GM18951 (cell line): Measurements from ENCODE around the gene PTPMT1.
A peak's percentile ranks its signal among the peaks of the same experiment; 100 is the strongest.

Experiments
- POLR2A ChIP-seq: IDR thresholded peaks from 4 replicates; pipeline ENCODE4 v1.6.1; 2011; ENCODE audit warnings: mild to moderate bottlenecking; ENCODE audit not compliant: insufficient read length, insufficient read depth; ENCODE audit errors: extremely low read depth
- in situ Hi-C: fragments of 300-500 bp; cut with MboI; formaldehyde crosslinking; loops from one replicate; pipeline ENCODE4 v1.12.0; 2022; ENCODE audit warnings: low sequenced_read_pairs, mixed read lengths, inconsistent platforms; ENCODE audit not compliant: unreplicated experiment

The PTPMT1 gene

GRCh38 chr11:47578524-47579494 is 13.4 kb downstream of the PTPMT1 start, which contains the start of the genes KBTBD4 and NDUFS3:
Gene KBTBD4, minus strand, starts transcription at chr11:47578970. Its CDS starts 19 bp downstream, at chr11:47578951.
Gene NDUFS3, plus strand, starts transcription at chr11:47579074. Its CDS starts 18 bp downstream, at chr11:47579092.
- peak; percentile 90 for TF ChIP-seq POLR2A
- in situ Hi-C loops, result no loop called here

GRCh38 chr11:47583844-47584243 is 18.4 kb downstream of the PTPMT1 start:
- TF ChIP-seq POLR2A, result no peak
- in situ Hi-C loops, result no loop called here

GRCh38 chr11:47586098-47586855 is 20.9 kb downstream of the PTPMT1 start, which contains the start of gene FAM180B:
Gene FAM180B, plus strand, starts transcription at chr11:47586678. Its CDS starts 91 bp downstream, at chr11:47586769.
- in situ Hi-C loops, result no loop called here
- TF ChIP-seq POLR2A, result no peak

GRCh38 chr11:47587039-47587716 is 21.8 kb downstream of the PTPMT1 start:
- no peak for TF ChIP-seq POLR2A
- in situ Hi-C loops, result no loop called here

- no peak for TF ChIP-seq POLR2A
- in situ Hi-C loops, result no loop called here
Observed at GRCh38 chr11:47587723-47588326, 22.4 kb downstream of the PTPMT1 start.

- no peak for TF ChIP-seq POLR2A
Observed at GRCh38 chr11:47589118-47589517, 23.7 kb downstream of the PTPMT1 start.

GRCh38 chr11:47589584-47589976 is 24.2 kb downstream of the PTPMT1 start:
- in situ Hi-C loops, result no loop called here
- TF ChIP-seq POLR2A, result no peak

More at GRCh38 chr11:47589118-47589517, 23.7 kb downstream of the PTPMT1 start:
- in situ Hi-C loops, result no loop called here

- TF ChIP-seq POLR2A, result no peak
- in situ Hi-C loops, result no loop called here
Observed at GRCh38 chr11:47589977-47590861, 24.8 kb downstream of the PTPMT1 start.

GRCh38 chr11:47591764-47592163 is 26.4 kb downstream of the PTPMT1 start:
- in situ Hi-C loops, result no loop called here
- no peak for TF ChIP-seq POLR2A

GRCh38 chr11:47592251-47592650 is 26.9 kb downstream of the PTPMT1 start:
- in situ Hi-C loops, result no loop called here
- no peak for TF ChIP-seq POLR2A

GRCh38 chr11:47592970-47593369 is 27.6 kb downstream of the PTPMT1 start:
- TF ChIP-seq POLR2A, result no peak
- in situ Hi-C loops, result no loop called here
